Small intestine (tissue), 7 donors: Measurements from ENCODE around the gene UBE3D. TPM values are rescaled to one million over a fixed set of nuclear protein-coding genes. Genes with fewer than 3 reads are reported as not detected.

Source experiments
- DNase-seq, 2 donors: peaks; one replicate each; pipeline versions ENCODE4 v3.0.0 to v3.0.0-alpha.2; 2013
- FAIRE-seq: peaks from 2 replicates; lab custom pipeline; 2012; peaks lifted over from hg19 to GRCh38; lab: Jason Lieb, UNC
- H3K27ac ChIP-seq, 3 donors: one replicate each; pipeline ENCODE4 v1.5.1; 2013; ENCODE audit warnings: low read length in 2 of 3, mild to moderate bottlenecking in 2 of 3, control low read depth in 1 of 3, inconsistent platforms in 1 of 3, low read depth in 1 of 3, moderate library complexity in 1 of 3
- H3K27me3 ChIP-seq, 3 donors: one replicate each; pipeline ENCODE4 v1.6.1; 2013; ENCODE audit warnings: low read length in 3 of 3, inconsistent platforms in 1 of 3; ENCODE audit not compliant: control insufficient read depth in 3 of 3, insufficient read depth in 3 of 3
- H3K36me3 ChIP-seq, 3 donors: one replicate each; pipeline ENCODE4 v1.6.1; 2013; ENCODE audit warnings: low read length in 3 of 3, inconsistent platforms in 1 of 3, low read depth in 1 of 3, mild to moderate bottlenecking in 1 of 3, moderate library complexity in 1 of 3; ENCODE audit not compliant: control insufficient read depth in 3 of 3, insufficient read depth in 2 of 3
- H3K4me1 ChIP-seq, 3 donors: one replicate each; pipeline ENCODE4 v1.6.1; 2013; ENCODE audit warnings: low read length in 2 of 3, inconsistent platforms in 1 of 3, low read depth in 1 of 3, mild to moderate bottlenecking in 1 of 3, moderate library complexity in 1 of 3; ENCODE audit not compliant: control insufficient read depth in 3 of 3, insufficient read depth in 2 of 3
- H3K4me3 ChIP-seq, 3 donors: one replicate each; pipeline ENCODE4 v1.5.1; 2013; ENCODE audit warnings: low read length in 3 of 3, control low read depth in 1 of 3, inconsistent platforms in 1 of 3, low read depth in 1 of 3, mild to moderate bottlenecking in 1 of 3, moderate library complexity in 1 of 3
- H3K9me3 ChIP-seq, 2 donors: one replicate each; pipeline ENCODE4 v1.6.1; 2013; ENCODE audit warnings: low read depth in 1 of 2, low read length in 1 of 2; ENCODE audit not compliant: control insufficient read depth in 2 of 2, insufficient read depth in 1 of 2
- WGBS, 3 donors: extraction: QIAGEN DNeasy Blood & Tissue Kit; methylation state at CpG; one replicate each; pipeline ENCODE4 v1.1.7; 2013; 5-methylcytosine and 5-hydroxymethylcytosine counted together
- polyA plus RNA-seq, 4 donors: library from polyadenylated mRNA; stranded (reverse) in 3 of 4; unstranded in 1 of 4; fragments of 200-250 nt in 3 of 4; fragments of 120-200 nt in 1 of 4; gene quantifications; one replicate each; pipeline versions ENCODE4 v1.2.1 to v1.2.3, GENCODE V29; 2013
- donor health status: healthy with polysubstance abuse.
- donor health status: control.
- donor health status: control.
- donor health status: Bipolar disorder and iron deficiency.
- donor health status: healthy.

The UBE3D gene
- polyA plus RNA-seq, 4 donors: 0.54 to 8.0 (median 4.0) TPM

GRCh38 chr6:82958551-82958950 is 107.1 kb downstream of the UBE3D start:
- H3K4me3 ChIP-seq: no peak overlapping the region
- H3K36me3 ChIP-seq: peaks cover 0 to 11% (median 0%) of the 10 kb centered on the region in 3 donors
- no peak for DNase-seq
- 79 to 88% (median 81%) methylated on average over 1 of the region's 1 CpG for WGBS, 3 donors
- no peaks in the 10 kb centered on the region for H3K27me3 ChIP-seq
- FAIRE-seq: no peak
- no peak overlapping the region for H3K27ac ChIP-seq
- no peaks in the 10 kb centered on the region for H3K9me3 ChIP-seq
- H3K4me1 ChIP-seq: no peaks in the 10 kb centered on the region

GRCh38 chr6:82957868-82958245 is 107.8 kb downstream of the UBE3D start:
- Histone ChIP-seq H3K4me3 (no peak overlapping the region), H3K36me3 (peaks cover 0 to 11% (median 0%) of the 10 kb centered on the region in 3 donors), H3K27me3 (no peaks in the 10 kb centered on the region), H3K27ac (no peak overlapping the region), H3K9me3 (no peaks in the 10 kb centered on the region), H3K4me1 (no peaks in the 10 kb centered on the region)
- FAIRE-seq (no peak), DNase-seq (no peak)
- WGBS, 3 donors: 71 to 94% (median 92%) methylated on average over 2 of the region's 2 CpGs

- Histone ChIP-seq H3K36me3 (peaks cover 0 to 11% (median 0%) of the 10 kb centered on the region in 3 donors), H3K4me3 (no peak overlapping the region), H3K9me3 (no peaks in the 10 kb centered on the region), H3K27me3 (no peaks in the 10 kb centered on the region), H3K4me1 (no peaks in the 10 kb centered on the region), H3K27ac (no peak overlapping the region)
- no peak for FAIRE-seq
- WGBS, 3 donors: 77 to 89% (median 80%) methylated on average over 9 of the region's 9 CpGs
- no peak for DNase-seq
Observed at GRCh38 chr6:82957171-82957867, 108.3 kb downstream of the UBE3D start.

GRCh38 chr6:82955841-82956240 is 109.8 kb downstream of the UBE3D start:
- Histone ChIP-seq H3K4me3 (no peak overlapping the region), H3K36me3 (peaks cover 0 to 11% (median 0%) of the 10 kb centered on the region in 3 donors), H3K9me3 (no peaks in the 10 kb centered on the region), H3K27me3 (no peaks in the 10 kb centered on the region), H3K4me1 (no peaks in the 10 kb centered on the region), H3K27ac (no peak overlapping the region)
- 76 to 92% (median 80%) methylated on average over 1 of the region's 1 CpG for WGBS, 3 donors
- FAIRE-seq: no peak
- no peak for DNase-seq

GRCh38 chr6:82954937-82955577 is 110.6 kb downstream of the UBE3D start:
- H3K36me3 ChIP-seq: peaks cover 0 to 11% (median 0%) of the 10 kb centered on the region in 3 donors
- H3K9me3 ChIP-seq: no peaks in the 10 kb centered on the region
- WGBS, 3 donors: 84 to 94% (median 91%) methylated on average over 4 of the region's 4 CpGs
- H3K27me3 ChIP-seq: no peaks in the 10 kb centered on the region
- no peak overlapping the region for H3K27ac ChIP-seq
- FAIRE-seq (no peak), DNase-seq (no peak)
- H3K4me1 ChIP-seq: no peaks in the 10 kb centered on the region
- no peak overlapping the region for H3K4me3 ChIP-seq

GRCh38 chr6:82954356-82954755 is 111.3 kb downstream of the UBE3D start:
- H3K36me3 ChIP-seq: peaks cover 0 to 11% (median 0%) of the 10 kb centered on the region in 3 donors
- no peak overlapping the region for H3K4me3 ChIP-seq
- H3K27me3 ChIP-seq: no peaks in the 10 kb centered on the region
- FAIRE-seq (no peak), DNase-seq (no peak)
- no peaks in the 10 kb centered on the region for H3K9me3 ChIP-seq
- H3K27ac ChIP-seq: no peak overlapping the region
- 81 to 96% (median 91%) methylated on average over 2 of the region's 2 CpGs for WGBS, 3 donors
- H3K4me1 ChIP-seq: no peaks in the 10 kb centered on the region

GRCh38 chr6:82953871-82954270 is 111.8 kb downstream of the UBE3D start:
- no peaks in the 10 kb centered on the region for H3K27me3 ChIP-seq
- H3K4me3 ChIP-seq: no peak overlapping the region
- FAIRE-seq (no peak), DNase-seq (no peak)
- H3K9me3 ChIP-seq: no peaks in the 10 kb centered on the region
- no peak overlapping the region for H3K27ac ChIP-seq
- H3K4me1 ChIP-seq: no peaks in the 10 kb centered on the region
- 73 to 88% (median 82%) methylated on average over 4 of the region's 4 CpGs for WGBS, 3 donors
- peaks cover 0 to 11% (median 0%) of the 10 kb centered on the region in 3 donors for H3K36me3 ChIP-seq

GRCh38 chr6:82951935-82952334 is 113.7 kb downstream of the UBE3D start:
- H3K27ac ChIP-seq: no peak overlapping the region
- H3K36me3 ChIP-seq: peaks cover 0 to 9% (median 0%) of the 10 kb centered on the region in 3 donors
- WGBS, 3 donors: 85 to 92% (median 89%) methylated on average over 1 of the region's 1 CpG
- FAIRE-seq: no peak
- H3K4me1 ChIP-seq: no peaks in the 10 kb centered on the region
- H3K4me3 ChIP-seq: no peak overlapping the region
- H3K27me3 ChIP-seq: no peaks in the 10 kb centered on the region
- no peaks in the 10 kb centered on the region for H3K9me3 ChIP-seq
- DNase-seq: no peak
